GM19467 (cell line): ENCODE results near the gene HOXA4.

Source experiments
- ATAC-seq: cut with Tn5 transposase; IDR thresholded peaks from one replicate; pipeline ENCODE4 v1.9.1; 2021; ENCODE audit warnings: mild to moderate bottlenecking, moderate library complexity; ENCODE audit not compliant: unreplicated experiment

Gene HOXA4

DNA sequence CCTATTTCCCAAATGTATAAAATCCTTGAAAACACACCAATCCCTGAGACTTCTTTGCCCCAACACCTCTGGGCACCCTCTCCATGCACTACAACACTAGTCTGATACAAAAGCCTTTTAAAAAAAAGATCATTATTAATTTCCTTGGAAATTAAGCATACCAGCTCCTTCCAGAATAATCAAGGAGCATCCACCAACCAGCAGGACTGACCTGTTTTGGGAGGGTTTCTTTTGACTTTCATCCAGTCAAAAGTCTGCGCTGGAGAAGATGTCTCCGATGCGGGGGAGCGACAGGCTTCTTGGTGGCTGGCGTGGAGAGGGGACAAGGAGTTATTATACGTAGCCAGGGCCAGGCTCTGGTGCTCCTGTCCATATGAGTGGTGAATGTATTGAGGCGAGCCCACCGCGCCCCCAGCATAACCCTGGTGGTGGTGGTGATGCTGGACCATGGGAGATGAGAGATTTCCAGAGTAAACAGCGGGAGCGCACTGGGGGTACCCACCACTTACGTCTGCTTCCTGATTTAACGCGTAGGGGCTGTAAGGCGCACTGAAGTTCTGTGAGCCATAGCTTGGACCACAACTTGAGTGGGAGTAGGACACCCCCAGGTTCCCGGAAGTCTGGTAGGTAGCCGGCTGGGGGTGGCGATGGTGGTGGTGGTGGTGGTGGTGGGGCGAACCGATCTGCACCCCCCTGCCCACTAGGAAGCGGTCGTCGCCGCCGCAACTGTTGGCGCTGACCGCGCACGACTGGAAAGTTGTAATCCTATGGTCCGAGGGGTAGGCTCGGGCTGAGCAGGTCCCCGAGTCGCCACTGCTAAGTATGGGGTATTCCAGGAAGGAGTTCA is 35.3 kb downstream of the HOXA4 start:
- ATAC-seq = peak; percentile 7

DNA sequence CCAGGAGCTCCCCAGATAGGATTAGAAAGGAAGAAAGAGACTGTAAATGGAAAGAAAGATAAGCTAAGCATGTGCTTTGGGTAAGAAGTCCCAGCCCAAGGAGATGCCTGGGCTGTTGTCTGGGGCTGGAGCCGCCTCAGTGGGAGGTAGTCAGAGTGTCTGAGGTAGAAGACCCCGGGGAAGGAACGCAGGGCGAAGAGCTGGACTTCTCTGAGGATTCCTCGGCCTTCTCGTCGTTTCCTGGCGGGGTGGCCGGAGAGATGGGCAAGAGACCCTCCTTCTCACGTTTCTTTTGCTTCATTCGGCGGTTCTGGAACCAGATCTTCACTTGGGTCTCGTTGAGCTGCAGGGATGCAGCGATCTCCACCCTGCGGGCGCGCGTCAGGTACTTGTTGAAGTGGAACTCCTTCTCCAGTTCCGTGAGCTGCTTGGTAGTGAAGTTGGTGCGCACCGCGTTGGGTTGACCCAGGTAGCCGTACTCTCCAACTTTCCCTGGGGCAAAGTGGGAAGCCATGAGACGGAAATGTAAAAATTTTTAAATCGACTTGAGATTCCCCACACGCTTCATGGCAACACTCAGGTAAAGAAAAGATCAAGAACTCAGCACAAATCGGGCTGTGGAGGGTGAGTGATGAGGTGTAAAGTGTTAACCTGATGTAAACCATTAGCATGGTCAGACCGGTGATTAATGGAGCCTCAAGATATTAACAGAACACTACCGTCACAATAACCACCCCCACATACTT is 36.1 kb downstream of the HOXA4 start:
- ATAC-seq = no peak

DNA sequence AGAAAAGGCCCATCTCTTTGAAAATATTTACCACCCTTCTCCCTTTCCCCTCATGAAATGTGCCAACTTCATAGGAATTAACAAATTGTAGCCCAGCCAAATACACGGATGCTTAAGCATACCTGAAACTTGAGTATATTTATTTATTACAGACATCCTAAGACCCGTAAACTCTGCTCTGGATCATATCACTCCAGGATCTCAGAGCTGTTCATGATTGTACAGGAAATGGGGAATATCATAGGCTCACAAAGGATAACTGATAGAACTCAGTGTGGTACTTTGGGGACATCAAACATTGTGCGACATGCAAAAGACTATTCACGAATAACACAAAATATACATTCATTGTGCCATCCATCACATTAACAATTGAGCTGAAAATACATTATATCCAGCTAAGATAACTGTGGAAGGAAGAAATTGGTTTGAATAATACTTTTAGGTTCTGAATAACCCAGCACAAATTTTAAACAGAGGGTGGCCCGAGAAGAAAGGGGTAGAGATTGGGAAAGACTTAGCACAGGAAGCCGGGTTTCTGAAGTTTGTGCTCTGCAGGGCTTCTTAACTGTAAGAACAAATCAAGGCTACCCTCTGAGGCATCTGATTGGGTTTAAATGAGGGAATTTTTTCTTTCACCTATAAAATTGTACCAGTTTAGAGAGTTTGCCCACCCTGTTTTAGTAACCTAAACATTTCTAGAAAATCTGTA is 37.2 kb downstream of the HOXA4 start:
- no peak for ATAC-seq

DNA sequence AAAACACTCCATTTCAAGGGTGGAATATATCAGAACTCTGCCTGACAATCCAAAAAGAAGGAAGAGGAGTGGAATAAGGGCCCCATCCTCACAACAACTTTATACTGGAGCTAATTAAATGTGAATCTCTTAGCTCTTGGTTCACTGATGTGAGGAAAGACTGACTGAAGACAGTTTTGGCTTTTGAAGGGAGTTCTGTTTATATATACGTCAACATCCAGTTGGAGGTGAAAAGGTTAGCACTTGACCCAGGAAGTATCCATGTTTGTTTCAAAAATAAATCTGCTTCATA is 37.8 kb downstream of the HOXA4 start:
- ATAC-seq = no peak

DNA sequence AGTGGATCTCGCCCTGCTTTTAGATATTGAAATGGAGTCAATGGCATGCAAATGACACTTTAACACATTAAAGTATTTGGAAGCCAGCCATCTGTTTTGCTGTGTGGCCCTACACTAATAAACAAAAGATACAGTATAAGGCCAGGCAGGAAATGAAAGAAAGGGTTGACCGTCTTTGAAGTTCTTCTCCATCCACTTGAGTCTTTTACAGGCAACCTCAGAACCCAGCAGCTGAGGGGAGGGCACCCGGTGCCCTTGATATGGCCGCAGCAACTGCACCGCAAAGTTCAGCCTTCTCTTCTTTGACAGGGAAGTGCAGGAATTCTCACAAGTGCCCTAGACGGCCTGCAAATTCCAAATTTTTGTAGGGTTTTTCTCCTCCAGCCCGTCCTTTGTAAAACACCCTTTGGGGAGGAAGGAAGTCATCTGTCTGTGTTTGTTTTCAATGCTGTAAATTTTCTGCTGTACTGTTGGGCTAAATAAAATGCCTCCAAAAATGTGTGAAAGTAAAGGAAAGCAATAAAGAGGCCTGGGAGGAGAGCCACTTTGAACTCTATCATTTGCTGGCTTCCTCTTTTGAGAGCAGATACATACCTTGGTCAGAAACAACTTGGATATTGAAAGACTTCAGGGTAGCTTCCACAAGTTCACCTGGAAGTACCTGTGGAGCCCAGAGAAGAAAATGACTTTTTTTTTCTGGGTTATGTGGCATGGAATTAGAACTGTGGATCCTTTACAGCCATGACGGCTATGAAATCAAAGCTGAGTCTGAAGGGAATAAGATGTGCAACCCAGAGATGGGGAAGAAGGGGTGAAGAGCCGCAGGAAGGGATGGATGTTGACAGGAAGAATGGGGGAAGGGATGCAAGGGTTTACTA is 38.4 kb downstream of the HOXA4 start:
- no peak for ATAC-seq

DNA sequence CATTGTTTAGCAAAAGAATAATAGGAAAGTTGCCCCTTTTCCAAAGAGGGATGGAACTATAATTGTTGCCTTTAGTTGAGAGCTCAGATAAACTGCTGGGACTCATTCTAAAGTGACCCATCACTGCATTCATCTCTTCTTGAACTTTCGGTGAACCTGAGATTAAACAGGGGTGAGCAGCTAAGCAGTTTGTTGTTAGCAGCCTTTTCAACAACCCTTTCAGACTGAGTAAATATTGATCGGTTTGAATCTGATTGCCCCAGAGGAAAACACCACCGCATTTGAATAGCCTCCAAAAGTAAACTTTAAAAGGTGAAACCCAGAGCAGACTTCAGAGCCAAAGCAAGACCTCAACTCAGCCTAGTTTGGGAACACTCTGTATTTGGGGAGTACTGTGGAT is 39.5 kb downstream of the HOXA4 start:
- no peak for ATAC-seq

DNA sequence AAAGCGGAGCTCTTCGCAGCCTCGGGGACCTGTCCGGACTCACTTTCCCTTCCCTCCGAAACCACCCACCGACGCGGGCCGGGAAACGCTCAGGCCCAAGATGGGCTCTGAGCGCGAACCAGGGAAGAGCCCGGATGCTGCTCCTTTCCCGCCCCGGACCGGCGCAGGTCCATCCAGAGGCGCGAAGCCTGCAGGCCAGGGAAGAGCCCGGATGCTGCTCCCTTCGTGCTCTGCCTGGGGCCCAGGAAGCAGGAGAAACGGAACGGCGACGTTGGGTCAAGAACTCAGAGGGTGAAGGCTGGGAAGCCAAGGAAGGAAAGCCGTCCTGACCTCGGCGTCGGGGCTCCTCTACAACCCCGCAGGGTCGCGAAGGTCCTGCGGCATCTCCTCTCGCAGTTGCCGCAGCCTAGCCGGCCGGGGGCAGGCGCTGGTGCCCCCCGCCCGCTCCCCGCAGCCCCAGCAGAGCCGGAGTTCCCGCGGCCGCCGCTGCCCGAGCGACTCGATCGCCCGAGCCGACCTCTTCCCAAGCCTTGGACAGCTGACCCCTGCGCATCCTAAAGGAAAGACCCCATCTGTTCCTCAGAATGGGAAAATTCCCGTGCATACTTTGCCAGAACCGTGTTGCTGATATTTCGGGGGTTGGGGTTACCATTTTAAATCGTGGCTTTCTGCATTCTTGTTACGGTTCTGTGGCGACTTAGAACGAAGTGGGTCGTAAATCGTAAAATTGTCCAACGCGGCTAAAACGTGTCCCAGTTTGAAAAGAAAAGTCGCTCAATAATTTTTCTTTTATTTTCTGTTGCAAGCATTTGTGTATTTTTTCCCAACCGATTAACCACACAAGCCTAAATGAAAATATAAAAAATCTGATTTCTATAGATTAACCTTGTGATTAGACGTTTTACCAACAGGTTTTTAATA is 42.3 kb downstream of the HOXA4 start:
- no peak for ATAC-seq

DNA sequence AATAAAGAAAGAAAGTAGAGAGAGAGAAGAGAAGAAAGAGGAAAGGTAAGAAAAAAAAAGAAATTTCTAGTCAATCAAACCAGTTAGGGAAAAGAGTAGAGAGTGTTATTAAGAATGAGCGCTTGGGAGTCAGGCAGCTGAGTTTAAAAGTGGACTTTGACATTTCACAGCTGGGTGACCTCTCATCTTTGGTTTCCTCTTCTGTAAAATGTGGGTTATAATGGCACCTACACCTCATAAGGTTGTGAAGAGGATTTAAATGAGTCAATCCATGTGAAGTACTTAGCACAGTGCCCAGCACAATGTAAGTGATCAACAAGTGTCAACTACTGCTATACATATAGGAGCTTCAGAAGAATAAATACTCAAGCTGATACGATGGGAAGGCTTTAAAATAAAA is 46.9 kb downstream of the HOXA4 start:
- ATAC-seq = peak; percentile 58

DNA sequence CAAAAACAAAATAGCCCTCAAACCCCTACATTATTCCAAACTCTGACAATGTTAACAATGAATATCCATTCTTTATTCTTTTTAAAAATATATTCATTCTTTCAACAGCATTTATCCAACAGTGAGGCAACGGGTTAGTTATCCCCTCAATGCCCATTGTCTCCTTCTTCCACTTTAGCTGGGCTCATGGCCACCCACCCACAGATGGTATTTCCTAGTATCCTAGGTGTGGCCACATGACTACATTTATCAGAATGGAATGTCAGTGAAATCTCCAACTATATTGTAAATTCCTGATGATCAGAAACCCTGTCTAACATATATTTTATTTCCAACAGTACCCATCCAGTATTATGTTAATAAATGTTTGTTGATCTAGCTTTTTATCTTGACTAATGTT is 48.4 kb downstream of the HOXA4 start:
- no peak for ATAC-seq

DNA sequence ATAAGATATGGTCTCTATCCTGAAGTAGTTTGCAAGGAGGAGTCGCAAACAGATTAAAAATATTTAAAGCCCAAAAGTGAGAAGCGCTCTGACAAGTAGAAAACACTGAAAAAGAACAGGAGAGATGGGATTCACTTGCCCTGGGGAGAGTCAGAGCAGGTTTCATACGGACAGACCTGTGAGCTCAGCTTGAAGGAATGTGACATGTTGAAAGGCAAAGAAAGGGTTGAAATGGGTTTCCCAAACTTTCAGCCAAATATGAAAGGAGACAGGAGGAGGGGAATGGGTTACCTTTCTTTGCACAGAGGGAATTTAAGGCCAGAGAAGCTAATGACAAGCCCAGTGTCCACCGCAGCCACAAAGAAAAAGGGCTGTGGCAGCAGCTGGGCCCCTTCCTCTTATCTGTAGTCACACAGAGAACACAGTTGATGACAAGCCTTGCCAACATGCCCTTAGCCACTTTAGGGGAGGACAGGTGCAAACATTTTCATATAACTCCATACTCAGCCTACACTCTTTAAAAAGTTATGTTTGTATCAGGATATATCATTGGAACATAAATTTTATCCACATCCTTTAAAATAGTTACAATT is 49.6 kb downstream of the HOXA4 start:
- ATAC-seq = no peak

DNA sequence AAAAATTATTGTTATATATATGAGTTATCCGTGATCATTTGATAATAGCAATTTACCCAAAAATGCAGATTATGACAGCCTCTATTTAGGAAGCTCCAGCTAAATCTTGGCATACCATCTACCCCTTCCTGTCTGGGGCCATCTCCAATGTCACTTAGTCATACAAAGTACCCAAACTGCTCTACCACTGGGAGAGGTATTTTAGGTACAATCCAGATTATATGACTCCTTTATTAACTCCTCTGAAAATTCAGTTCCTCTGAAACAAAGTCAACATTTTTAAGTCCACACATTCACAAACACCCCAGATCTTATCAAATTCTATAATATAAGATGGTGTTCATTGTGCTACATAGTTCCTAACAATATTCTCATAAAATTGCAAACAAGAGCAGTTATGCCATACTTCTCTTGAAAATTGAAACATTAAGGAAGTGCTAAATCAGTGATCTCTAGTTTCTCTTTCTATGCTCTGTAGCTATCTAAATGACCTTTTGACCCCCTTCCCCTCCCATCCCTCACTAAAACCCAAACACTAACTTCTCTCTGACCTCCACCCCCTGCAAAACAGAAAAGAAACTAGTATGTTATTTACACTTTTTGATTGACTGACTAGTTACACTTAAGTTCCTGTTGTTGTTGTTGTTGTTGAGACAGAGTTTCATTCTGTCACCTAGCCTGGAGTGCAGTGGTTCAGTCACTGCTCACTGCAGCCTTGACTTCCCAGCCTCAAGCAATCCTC is 51.2 kb downstream of the HOXA4 start:
- ATAC-seq = no peak

DNA sequence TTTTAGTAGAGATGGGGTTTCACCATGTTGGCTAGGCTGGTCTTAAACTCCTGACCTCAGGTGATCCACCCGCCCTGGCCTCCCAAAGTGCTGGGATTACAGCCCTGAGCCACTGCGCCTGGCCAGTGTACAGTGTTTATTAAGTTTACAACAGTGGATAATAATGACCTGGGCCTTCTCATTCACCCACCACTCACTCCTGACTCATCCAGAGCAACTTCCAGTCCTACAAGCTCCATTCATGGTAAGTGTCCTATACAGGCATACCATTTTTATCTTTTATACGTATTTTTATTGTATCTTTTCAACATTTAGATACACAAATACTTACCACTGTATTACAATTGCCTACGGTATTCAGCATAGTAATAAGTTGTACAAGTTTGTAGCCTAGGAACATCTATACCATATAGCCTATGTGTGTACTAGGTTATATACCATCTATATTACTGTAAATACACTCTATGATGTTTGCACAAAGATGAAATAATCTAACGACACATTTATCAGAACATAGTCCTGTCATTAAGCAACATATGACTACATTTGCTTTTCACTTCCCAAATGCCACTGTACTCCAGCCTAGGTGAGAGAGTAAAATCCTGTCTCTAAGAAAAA is 51.8 kb downstream of the HOXA4 start:
- ATAC-seq = no peak
